NCI-H2107 (cell line): ENCODE results near the gene PDLIM4.

Experiments
- DNase-seq: peaks from one replicate; lab custom pipeline; 2025; lab: John Stamatoyannopoulos, UW

Gene PDLIM4

GRCh38 chr5:132227485-132228240, 29.8 kb upstream of the PDLIM4 start, which contains the start of gene P4HA2:
Gene P4HA2, minus strand, starts transcription at chr5:132227853. Its CDS starts 9,227 bp downstream, at chr5:132218626.
- DNase-seq = peak; percentile 18

- DNase-seq = no peak
These were observed 29.1 kb upstream of the PDLIM4 start for GRCh38 chr5:132228241-132229035.

GRCh38 chr5:132229236-132229635, 28.3 kb upstream of the PDLIM4 start:
- no peak for DNase-seq

GRCh38 chr5:132230871-132231270, 26.6 kb upstream of the PDLIM4 start:
- DNase-seq = no peak

- no peak for DNase-seq
These were observed 25.0 kb upstream of the PDLIM4 start for GRCh38 chr5:132232465-132232864.

DNA sequence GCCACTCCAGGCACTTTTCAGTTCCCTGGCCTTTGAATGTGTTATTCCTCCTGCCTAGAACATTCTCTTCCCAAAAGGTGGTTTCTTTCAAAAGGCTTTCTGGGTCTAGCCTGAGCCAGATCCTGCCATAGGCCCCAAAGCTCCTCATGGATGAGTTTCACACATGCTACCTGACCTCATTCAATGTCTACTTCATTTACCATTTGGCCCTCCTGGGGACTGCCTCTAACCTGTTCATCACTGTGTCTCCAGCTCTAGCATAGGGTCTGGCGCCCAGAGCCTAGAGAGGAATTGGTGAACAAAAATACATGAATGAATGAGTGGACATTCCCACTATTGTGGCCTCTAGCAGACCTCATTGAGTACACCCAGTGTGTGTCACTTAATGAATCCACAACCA, 24.4 kb upstream of the PDLIM4 start:
- DNase-seq = no peak

DNA sequence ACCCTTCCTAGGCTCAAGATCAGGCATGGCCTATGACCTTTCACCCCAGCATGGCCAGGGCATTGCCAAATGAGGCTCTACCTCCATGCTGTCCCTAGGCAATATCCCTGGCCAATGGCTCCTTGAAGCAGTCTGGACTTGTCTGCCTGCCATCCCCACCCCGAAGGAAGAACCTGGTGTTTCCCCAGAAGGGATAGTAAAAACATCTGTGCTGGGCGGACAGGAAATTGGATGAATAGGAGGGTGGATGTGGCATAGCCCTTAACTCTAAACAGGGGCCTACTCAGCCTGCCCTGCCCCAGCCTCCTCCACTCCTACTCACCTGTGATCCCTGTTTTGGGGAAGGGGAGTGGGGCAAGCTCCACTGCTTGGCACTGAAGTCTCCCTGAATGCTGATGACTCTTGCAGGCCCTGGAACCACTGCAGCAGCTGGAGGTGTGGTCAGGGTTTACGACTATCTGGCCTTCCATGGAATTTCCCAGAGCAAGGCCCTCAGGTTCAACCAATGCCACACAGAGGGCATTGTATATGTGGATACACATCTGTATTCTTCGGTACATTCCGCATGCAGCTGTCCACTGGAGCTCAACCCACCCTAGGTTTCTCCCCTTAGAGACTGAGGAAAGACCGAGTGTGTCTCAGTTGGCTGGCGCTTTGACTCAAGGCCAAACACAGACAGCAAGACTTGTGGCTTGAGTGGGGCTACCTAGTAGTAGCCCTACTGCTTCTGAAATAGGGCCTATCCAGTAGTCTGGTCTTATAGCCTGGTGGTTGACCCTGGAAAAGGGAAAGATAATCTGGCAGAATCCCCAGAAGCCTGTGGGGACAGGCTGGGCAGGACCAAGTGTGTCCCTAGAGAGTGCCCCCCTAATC, 23.4 kb upstream of the PDLIM4 start:
- no peak for DNase-seq

DNA sequence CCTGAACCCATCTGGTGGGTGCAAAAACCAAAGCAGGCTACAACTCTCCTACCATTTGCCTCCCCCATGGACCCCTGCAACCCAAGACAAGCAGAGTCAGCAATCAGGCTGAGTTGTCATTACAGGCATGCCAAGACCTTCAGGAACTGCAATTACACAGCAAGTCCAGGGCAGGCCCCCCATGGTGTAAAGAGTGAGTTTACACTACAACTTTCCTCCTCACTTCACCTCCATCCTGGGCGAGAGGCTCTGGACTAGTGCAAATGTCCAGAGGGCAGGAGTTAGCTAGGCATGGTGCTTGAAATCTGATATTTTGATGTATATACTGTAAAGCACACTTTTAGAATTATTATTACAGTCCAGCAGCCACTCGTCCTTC, 22.8 kb upstream of the PDLIM4 start:
- no peak for DNase-seq

- no peak for DNase-seq
These were observed 22.2 kb upstream of the PDLIM4 start for GRCh38 chr5:132235340-132235739.

DNA sequence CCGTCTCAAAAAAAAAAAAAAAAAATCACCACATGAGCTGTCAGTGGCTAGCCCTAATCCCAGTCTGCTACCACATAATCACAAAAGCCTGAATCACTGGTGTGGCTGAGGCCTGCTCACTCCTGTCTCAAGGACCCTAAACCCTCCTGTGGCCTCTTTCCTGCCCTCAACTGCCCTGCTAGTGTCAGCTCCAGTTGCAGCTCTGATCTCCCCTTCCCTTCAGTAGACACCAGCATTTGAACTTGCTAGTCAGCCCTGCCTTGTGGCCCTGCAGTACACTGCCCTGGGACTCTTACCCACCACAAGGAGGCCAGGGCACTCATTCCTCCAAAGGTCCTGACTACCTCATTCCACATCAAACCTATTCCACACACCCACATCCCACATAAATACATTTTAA, 20.4 kb upstream of the PDLIM4 start:
- DNase-seq = no peak

DNA sequence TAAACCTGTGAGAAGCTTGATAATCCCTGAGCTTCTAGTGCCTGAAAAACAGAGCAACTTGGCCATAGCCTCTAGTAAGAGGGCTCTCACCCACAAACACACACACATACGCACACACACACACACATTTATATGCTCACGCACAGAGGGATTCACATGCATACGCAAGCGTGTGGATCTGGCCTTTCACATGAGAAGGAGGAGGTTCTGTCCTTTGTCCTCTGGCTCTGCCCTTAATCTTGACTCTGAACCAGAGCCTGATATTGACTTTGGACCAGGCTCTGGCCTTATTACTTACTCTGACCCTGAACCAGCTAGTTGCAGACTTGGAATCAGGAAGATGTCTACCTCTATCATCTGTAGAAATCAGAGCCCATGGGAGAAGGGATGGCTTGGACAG, 19.8 kb upstream of the PDLIM4 start:
- no peak for DNase-seq

DNA sequence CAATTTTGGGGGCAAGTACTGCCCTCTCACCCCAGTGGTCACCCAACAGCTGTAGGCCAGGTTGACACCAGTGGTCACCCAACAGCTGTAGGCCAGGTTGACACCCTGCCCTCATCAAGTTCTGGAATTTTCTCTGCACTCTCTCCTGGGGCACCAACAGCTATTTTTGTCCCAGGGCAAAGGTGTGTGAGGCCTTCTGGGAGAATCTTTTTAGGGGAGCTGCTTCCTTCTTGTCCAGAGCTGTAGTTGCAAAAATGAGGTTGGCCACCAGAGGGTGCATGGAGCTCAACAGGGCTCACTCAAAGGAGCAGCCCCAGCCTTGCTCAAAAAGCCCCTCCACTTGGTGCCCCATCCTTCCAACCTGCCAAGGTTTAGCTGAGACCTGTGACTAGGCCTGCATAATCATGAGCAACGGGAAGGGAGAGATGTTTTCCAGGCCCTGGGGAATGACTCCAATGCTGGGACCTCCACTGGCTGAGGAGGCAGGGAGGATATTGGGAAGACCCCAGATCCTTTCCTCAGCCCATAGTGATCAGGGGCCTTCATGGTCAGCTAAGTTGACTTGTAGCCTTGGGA, 19.2 kb upstream of the PDLIM4 start:
- DNase-seq = peak; percentile 7

DNA sequence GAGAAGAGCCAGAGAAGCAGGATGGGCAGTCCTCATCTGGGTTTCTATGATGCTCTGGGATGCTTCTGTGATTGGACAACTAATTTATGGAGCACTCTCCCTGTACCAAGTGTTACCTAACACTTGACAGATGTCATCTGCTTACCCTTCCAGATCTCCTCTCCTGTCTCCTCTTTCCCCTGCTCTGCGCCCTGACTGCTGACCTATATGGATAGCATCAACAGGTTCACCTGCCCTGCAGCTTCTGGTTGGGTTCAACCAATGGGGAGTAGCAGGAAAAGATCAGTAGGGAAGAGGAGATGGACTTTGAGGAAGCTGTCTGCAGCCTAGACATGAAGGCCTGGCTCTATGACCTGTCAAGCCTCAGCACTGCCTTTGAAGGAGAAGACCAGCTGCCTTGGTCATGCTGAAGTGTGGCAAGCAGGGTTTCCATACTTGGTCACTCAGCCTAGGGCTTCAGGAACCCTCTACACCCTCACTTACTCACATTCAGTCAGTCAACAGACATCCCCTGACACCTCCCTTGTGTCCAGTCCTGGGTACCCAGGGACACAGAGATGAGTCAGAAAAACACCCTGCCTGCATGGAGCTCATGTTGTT, 18.5 kb upstream of the PDLIM4 start:
- DNase-seq = no peak

DNA sequence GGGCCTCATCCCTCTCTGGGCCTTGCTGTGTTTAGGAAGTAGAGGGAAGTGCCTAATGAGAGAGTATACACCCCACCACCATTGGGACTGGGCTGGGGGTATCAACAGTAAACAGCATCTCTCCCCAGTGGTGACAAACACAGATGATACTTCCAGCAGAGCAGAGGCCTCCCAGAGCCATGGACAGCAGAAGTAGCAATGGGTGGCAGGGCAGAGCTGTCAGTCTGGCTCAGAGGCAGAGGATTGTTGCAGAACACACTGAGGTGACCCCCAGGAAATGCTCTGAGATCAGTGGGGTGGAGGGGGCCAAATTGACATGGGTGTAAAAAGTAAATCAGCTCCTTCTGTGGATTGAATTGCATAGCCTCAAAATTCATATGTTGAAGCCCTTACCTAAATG, 17.7 kb upstream of the PDLIM4 start:
- no peak for DNase-seq

DNA sequence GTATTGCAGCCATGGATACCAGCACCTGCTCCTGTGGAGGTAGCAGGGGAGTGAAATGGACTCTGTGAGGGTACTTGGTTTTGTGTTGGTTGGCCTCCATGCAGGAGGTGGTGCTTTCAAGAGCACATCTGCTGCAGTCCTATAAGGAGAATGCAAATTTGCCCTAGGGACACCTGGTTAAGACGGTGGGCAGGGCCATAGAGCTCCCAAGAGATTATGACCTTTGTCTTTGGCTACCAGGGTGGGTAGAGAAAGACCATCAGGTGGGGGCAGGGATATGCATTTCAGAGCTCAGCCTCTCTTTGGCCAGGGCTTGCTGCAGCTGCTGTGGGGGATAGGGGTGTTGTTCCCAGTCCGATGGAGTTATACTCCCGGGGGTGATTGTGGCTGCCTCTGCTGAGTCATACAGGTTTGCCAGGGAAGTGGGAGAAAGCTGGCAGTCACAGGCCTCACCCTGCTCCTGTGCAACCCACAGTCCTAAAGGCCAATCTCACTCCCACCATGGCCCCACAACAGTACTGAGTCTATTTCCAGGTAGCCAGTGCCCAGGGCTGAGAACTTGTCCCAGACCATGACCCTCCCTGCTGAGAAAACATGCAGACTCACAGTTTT, 14.0 kb upstream of the PDLIM4 start:
- no peak for DNase-seq

GRCh38 chr5:132245593-132245992, 11.9 kb upstream of the PDLIM4 start:
- no peak for DNase-seq

DNA sequence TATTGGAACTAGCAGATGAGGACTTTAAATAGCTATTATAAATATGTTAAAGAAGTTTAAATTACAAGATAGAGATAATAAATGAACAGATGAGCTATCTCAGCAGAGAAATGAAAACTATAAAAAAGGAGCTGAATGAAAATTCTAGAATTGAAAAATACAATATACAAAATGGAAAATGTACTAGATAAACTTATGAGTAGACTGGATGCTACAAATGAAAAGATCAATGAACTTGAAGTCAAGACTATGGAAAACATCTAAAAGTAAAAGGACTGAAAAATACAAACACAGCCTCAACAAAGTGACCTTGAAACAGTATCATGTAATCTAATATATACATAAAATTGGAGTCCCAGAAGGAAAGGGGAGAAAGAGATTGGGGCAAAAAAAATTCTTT, 10.7 kb upstream of the PDLIM4 start:
- no peak for DNase-seq

- no peak for DNase-seq
These were observed 6.9 kb upstream of the PDLIM4 start for GRCh38 chr5:132250547-132250946.

DNA sequence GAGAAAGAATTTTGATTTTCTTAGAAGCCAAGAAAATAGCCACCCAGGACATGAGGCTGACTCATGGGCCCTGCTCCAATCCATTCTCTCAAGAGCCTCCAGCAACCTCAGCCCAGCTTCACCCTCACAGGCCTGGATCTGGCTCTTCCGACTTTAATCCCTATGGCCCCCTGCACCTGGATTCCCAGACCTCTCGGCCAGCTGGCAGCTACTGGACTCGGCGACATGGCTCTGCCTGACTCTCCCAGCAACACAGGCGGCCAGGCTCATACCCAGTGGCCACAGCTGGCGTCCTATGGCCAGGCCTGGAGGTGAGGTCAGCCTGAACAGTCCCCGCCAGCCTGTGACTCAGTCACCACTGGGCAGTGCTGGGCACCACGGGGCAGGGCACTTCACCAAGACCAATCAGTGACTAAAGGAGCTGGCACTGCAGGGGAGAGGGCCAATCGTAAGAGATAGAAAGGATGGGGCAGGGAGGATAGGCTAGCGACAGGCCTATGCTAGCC, 6.2 kb upstream of the PDLIM4 start:
- DNase-seq = no peak

DNA sequence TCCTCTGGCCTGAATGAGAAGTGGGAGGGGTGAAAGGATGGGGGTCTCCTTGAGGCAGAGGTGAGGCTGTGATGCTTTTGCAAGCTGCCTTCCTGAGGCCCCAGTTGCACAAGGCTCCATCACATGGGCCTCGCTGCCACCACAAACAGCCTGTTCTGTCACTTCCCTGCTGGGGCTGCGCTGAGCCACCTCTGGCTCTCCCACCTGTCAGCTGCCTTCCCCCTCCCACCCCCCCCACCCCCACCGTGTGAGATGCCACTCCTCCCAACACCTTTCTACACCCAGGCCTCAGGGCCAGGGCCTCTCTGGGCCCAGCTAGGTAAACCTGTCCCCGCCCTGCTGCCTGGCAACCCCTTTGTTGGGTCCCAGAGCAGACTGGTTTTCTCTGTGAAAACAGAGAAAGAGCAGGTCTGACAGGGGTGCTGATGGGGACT, 4.5 kb upstream of the PDLIM4 start:
- DNase-seq = no peak
